SU-DHL-6 (cell line): ENCODE measurements around the gene ATXN7L1.

Experiments
- EZH2phosphoT487 ChIP-seq: fragments of 200-600 bp; sonication (generic), shearing (Covaris generic); conservative IDR thresholded peaks from 2 replicates; pipeline ENCODE4 v1.6.1; 2018; ENCODE audit warnings: mild to moderate bottlenecking, antibody characterized with exemption, low read length, moderate library complexity, mixed read lengths
- TF ChIP-seq, protein P1 (sequence below): fragments of 200-600 bp; sonication (generic); IDR thresholded peaks from one replicate; pipeline ENCODE4 v1.5.1; 2017; ENCODE audit warnings: antibody characterized with exemption, mild to moderate bottlenecking, low read length, moderate library complexity; ENCODE audit not compliant: insufficient read depth, poor library complexity, severe bottlenecking

DNA sequence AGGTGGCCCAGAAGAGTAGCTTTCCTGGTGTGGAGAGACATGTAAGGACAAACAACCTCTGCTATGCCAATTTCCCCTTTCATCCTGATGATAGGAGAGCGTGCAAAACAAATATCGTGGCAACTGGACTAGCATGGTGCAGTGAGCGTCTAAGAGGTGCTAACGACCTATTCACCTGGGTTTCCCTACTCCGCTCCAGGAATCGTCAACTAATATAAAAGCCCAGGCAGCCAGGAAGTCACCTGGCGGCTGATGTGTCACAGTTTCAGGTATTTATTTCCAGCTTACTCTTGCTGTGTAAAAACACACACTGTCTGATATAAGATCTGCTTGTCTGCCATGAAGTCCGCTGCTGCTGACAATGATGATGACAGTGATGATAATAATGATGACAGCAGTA lies 238.6 kb downstream of the ATXN7L1 start:
- TF ChIP-seq, protein P1, sequence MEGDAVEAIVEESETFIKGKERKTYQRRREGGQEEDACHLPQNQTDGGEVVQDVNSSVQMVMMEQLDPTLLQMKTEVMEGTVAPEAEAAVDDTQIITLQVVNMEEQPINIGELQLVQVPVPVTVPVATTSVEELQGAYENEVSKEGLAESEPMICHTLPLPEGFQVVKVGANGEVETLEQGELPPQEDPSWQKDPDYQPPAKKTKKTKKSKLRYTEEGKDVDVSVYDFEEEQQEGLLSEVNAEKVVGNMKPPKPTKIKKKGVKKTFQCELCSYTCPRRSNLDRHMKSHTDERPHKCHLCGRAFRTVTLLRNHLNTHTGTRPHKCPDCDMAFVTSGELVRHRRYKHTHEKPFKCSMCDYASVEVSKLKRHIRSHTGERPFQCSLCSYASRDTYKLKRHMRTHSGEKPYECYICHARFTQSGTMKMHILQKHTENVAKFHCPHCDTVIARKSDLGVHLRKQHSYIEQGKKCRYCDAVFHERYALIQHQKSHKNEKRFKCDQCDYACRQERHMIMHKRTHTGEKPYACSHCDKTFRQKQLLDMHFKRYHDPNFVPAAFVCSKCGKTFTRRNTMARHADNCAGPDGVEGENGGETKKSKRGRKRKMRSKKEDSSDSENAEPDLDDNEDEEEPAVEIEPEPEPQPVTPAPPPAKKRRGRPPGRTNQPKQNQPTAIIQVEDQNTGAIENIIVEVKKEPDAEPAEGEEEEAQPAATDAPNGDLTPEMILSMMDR = no peak
- TF ChIP-seq EZH2phosphoT487 = no peak
